HS-27A (cell line): ENCODE results near the gene STK33.

Experiments used
- DNase-seq: peaks from one replicate; pipeline ENCODE4 v3.0.0-alpha.2; 2012; ENCODE audit warnings: low read depth, missing footprints

The STK33 gene

GRCh38 chr11:8593935-8594909 is at the start of gene STK33:
Gene STK33 (minus strand): TSS chr11:8594228. CDS start chr11:8474905, 119,323 bp downstream.
- DNase-seq: no peak

- DNase-seq: no peak
Observed at GRCh38 chr11:8642196-8642841, 48.3 kb upstream of the STK33 start.

DNA sequence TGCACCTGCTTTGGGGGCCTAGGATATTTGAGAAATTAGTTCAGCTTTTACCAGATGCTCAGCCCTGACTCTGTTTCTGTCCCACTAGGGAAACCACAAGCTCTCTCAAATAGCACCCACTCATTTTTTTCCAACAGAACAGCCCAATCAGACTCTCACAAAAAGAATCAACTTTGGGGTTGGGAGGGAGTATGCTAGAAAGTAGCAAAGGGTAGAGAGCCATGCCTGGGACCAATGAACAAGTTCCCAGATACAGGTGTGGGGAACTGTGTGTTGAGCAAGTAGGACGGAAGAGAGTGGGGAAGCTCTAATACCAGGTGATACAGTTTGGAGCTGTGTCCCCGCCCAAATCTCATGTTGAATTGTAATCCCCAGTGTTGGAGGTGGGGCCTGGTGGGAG is 47.3 kb upstream of the STK33 start:
- DNase-seq: no peak

GRCh38 chr11:8640267-8640906 is 46.4 kb upstream of the STK33 start:
- DNase-seq: no peak

DNA sequence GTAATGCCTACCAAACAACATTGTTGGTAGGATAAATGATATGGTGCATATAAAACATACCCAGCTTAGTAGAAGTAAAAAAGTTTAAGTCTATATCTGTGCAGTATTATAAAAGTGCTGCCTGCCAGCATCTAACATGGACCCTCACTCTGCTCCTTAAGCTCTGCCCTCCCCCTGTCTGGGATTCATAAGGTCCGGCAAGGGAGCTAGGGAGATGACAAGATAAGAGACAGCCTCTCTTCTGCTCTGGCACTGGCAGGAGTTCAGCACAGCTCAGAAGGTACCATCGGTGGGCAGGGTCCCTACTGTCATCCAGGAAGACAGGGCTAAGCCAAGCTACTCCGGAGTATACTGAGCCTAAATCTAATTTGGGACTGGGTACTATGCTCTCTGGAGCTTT is 45.6 kb upstream of the STK33 start:
- DNase-seq: no peak

DNA sequence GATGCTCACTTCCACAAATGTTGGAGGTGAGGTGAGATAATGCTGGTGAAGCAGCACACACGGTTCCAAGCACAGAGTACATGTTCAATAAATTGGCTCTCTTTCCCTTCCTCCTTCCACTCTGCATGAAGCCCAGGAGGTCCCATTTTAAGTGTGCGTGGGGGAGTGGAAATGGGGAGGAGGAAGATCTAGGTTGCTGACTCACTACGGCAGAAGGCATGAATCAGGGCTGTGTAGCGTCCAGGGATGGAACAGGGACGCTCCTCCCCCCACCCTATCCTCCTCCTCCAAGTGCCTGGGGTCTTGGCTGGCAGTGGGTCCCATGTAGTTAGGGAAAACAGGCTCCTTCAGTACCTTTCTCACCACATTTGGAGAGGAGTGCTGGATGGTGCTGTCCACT is 44.3 kb upstream of the STK33 start:
- no peak for DNase-seq

- DNase-seq: no peak
Observed at GRCh38 chr11:8636127-8636526, 42.1 kb upstream of the STK33 start.

GRCh38 chr11:8634498-8634897 is 40.5 kb upstream of the STK33 start:
- no peak for DNase-seq

DNA sequence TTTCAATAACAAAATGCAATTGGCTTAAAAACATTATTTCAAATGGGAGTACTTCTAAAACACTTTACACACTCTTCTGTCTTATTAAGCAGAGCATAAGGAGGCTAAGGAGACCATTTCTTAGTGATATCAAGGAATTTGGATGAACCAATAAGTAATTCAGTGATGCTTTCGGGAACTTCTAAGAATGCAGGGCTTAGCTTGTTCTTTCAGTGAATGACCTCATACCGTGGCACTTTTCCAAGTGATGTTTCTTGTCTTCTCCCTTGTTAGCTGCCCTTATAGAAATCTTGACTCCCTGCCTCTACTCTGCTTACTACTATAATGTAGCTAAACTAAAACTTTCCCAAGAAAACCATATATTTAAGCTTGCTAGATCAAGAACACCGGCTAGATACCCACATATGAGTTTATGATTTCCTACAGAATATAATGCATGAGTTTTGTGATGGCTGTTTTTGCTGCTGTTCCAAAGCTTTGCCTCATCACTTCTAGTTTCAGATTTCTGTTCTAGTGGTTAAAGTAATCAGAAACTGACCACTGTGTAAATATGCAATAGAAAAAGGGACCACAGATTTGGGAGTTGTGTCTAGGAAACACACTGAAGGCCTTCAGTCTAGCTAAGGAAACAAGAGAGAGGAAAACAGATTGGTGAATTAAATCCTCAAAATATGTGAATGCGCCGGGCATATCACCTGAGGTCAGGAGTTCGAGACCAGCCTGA is 37.5 kb upstream of the STK33 start:
- DNase-seq: no peak

DNA sequence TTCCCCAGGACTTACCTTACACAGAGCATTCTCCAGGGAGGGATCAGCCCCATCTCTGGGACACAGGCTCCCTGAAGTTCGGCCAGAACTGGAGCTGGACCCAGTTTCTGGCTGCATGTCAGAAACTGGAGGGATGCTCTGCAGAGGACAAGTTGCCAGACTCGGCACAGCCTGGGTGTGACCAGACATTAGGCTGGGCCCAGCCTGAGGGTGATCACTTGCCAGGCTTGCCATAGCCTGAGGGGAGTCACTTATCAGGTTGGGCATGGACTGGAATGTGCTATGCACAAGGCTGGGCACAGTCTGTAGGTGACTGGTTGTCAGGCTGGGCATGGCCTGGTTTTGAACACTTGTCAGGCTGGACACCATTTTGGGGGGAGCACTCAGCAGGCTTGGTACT is 30.7 kb upstream of the STK33 start:
- no peak for DNase-seq

DNA sequence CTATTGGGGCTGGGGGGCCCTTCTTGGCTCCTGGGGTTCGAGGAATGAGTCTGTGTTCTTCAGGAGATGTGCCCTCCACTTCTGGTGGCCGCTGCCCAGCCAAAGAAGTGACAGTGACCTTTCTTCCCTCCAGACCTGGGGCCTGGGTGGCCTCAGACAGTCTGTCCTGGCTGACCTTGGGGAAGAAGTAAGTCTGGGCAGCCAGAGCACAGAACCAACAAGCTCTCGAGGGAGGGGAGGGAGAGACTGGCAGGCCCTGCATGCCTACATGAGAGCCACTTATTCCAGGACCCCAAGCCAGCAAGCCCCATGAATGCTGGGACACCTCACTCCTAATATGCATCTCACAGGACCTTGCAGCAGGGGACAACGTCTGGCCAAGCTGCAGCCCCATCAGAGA is 27.1 kb upstream of the STK33 start:
- DNase-seq: no peak

DNA sequence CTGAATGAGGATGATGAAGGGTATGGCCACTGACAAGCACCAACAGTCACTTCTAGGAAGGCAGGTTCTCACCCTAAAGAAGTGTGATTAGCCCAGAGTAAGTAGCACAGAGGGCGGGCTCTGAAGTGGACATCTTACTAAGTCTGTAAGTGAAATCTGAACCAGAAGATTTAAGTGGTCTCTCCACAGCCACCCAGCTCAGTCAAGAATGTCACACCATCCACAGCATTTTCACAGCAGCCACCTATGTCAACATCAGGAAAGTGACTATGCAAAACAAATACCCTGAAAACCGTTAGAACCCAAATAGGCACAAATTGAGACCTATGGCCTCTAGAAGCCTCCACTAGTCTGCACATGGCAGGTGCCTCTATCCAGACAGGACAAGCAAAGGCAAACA is 23.0 kb upstream of the STK33 start:
- DNase-seq: no peak

GRCh38 chr11:8615291-8616032 is 21.4 kb upstream of the STK33 start:
- no peak for DNase-seq

- no peak for DNase-seq
Observed at GRCh38 chr11:8614497-8614896, 20.5 kb upstream of the STK33 start.

DNA sequence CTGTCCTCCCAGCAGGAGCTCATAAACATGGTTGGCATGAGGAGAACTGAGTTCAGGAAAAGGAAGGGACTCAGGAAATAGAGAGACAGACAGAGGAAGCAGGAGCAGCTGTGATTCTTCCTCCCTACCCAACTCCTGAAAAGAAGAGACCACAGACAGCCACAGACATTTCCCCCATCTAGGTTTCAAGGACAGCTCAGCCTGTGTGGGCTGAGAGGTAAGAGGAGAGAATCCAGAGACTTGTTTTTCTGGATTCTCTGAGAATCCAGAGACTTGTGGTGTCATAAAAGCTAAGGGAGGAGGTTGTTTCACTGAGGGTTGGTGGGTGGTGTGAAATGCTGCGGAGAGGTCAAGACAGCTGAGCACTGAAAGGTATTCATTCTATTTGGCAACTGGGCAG is 19.0 kb upstream of the STK33 start:
- DNase-seq: no peak

DNA sequence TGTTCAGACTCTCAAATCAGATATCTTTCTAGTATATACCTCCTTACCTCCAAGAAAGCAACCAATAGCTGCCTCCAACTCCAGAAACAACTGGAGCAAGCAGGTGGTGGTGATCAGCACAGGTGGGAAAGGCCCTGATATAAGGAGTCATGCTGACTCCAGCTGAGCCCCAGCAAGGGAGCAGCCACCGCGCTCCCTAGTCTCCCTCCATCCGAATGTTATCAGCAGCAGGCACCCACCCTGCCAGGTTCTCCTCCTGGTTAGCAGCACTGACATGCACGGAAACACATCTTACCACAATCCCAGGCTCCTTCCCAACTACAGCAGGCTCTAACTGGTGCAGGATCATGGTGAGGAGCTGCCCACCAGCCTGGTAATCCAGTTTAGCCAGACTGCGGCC is 18.5 kb upstream of the STK33 start:
- no peak for DNase-seq

DNA sequence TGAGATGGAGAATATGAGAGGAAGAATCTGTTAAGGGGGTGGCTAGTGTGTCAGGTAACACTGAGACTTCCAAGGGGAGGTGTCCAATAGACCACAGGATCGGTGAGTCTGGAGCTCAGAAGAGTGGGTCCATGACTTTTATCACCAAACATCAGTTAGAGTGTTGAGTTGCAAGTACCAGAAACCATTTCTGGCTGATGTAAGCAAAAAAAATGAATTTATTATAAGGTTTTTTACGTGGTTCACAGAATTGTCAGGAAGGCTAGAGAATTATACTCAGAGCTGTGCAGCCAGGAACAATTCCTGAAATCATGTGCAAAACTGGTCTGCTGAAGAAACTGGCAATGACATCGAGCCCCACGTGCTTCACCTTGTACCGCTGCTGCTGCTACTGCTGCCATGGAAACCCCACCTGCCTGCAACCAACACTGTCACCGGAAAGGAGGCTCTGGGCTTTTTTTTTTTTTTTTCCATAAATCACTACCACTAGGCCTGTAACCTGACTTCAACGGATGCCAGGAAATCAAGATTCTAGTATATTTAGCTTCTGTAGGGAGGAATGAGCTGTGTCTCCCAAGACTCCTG is 16.6 kb upstream of the STK33 start:
- no peak for DNase-seq

DNA sequence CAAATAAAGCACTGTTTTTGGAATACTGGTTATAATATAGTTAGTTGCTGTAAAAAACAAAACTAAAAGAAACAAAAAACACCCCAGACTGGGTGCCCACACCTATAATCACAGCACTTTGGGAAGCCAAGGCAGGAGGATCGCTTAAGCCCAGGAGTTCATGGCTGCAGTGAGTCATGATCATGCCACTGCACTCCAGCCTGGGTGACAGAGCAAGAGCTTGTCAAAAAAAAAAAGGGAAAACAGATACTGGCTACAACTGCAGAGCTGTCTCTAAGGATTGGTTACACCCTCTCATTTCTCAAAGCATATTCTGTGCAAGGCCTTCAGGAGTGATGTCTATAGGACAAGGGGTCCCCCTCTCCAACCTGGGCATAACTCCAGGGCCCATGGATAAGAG is 14.6 kb upstream of the STK33 start:
- DNase-seq: no peak

DNA sequence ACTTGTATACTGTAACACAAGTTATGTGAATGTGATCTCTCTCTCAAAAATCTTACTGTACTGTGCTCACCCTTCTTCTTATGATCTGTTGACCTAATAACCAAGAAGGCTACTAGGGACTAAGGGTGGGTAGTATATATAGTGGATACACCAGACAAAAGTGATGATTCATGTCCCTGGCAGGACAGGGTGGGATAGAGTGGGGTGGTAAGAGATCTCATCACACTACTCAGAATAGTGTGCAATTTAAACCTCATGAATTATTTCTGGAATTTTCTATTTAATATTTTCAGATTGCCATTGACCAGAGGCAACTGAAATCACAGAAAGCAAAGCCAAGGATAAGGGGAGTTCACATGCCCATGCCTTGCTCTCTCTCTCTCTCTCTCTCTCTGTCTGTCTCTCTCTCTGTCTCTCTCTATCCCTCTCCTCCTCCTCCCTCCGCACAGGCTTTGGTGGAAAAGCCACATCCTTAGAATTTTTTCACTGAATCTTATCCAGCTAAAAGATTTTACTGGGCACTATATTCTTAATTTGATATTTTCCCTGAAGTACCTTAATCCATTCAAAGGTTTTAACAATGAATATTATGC is 12.0 kb upstream of the STK33 start:
- no peak for DNase-seq

DNA sequence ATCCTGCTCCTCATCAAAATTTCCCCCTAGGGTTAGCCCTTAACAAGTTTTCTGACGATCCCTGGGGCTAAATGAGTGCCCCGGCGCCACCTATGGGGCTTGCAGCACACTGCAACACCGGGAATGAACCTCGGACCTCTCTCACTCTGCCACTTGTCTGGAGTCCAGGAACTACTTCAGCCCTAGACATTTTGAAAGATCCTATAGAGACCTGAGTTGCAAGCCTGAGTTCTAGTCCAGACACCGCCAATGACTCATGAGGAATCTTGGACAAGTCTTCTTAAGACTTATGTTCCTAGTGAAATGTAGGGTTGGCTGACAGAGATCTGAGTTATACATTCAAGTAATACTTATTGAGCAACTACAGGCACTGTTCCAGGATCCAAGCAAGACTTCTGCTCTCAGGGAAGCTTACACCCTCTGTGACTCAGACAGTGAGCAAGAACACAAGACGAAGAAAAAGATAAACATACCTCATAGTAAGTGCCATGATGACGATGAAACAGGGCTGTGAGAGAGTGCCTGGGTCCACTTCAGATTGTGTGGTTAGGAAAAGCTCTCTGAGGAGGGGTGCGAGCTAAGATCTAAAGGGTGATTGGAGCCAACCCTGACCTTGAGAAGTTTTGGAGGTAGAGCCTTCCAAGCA is 10.2 kb upstream of the STK33 start:
- peak; percentile 95 for DNase-seq
